GM23338 (cell line): ENCODE measurements around the gene TRABD2A. TPM values are rescaled to one million over a fixed set of nuclear protein-coding genes. Genes with fewer than 3 reads are reported as not detected.

Source experiments
- ATAC-seq: fragments of 200-7000 bp; cut with Tn5 transposase; 3 replicates; pipeline ENCODE4 v1.9.1; 2020
- DNase-seq: peaks from one replicate; pipeline ENCODE4 v3.0.0-alpha.2; 2015; ENCODE audit warnings: low spot score
- H2AFZ ChIP-seq: fragments of 200-600 bp; sonication (generic); 2 replicates; pipeline ENCODE4 v1.8.0; 2016; ENCODE audit warnings: antibody characterized with exemption, mild to moderate bottlenecking, moderate library complexity
- H3F3A ChIP-seq: fragments of 200-600 bp; sonication (generic); replicated peaks from 2 replicates; pipeline ENCODE4 v1.8.0; 2017; ENCODE audit warnings: antibody characterized with exemption, mixed run types, low read depth
- H3K27ac ChIP-seq: fragments of 200-600 bp; sonication (generic); 2 replicates; pipeline ENCODE4 v1.6.1; 2016; ENCODE audit warnings: low read depth
- H3K27me3 ChIP-seq: fragments of 200-600 bp; sonication (generic); 2 replicates; pipeline ENCODE4 v1.8.0; 2016; ENCODE audit warnings: mild to moderate bottlenecking, mixed run types, moderate library complexity; ENCODE audit not compliant: insufficient read depth
- H3K36me3 ChIP-seq: fragments of 200-600 bp; sonication (generic); 2 replicates; pipeline ENCODE4 v1.8.0; 2016; ENCODE audit warnings: mild to moderate bottlenecking; ENCODE audit not compliant: insufficient read depth
- H3K4me1 ChIP-seq: fragments of 200-600 bp; sonication (generic); 2 replicates; pipeline ENCODE4 v1.8.0; 2016; ENCODE audit warnings: mild to moderate bottlenecking, moderate library complexity; ENCODE audit not compliant: insufficient read depth
- H3K4me2 ChIP-seq: fragments of 200-600 bp; sonication (generic); 2 replicates; pipeline ENCODE4 v1.7.1; 2017; ENCODE audit warnings: mixed run types
- H3K4me3 ChIP-seq: fragments of 200-600 bp; sonication (generic); 2 replicates; pipeline ENCODE4 v1.6.1; 2016; ENCODE audit warnings: mixed run types
- H3K79me2 ChIP-seq: fragments of 200-600 bp; sonication (generic); replicated peaks from 2 replicates; pipeline ENCODE4 v1.8.0; 2017; ENCODE audit warnings: mild to moderate bottlenecking; ENCODE audit not compliant: insufficient read depth
- H3K9me2 ChIP-seq: fragments of 200-600 bp; sonication (generic); 2 replicates; pipeline ENCODE4 v1.8.0; 2017; ENCODE audit not compliant: insufficient read depth
- H4K20me1 ChIP-seq: fragments of 200-600 bp; sonication (generic); replicated peaks from 2 replicates; pipeline ENCODE4 v1.8.0; 2017; ENCODE audit warnings: mild to moderate bottlenecking; ENCODE audit not compliant: insufficient read depth
- H3K27ac Mint-ChIP-seq: 2 replicates; pipeline ENCODE4 v1.8.0; 2020; ENCODE audit warnings: inconsistent platforms, mild to moderate bottlenecking, moderate library complexity, mixed read lengths
- H3K27me3 Mint-ChIP-seq: 3 replicates; pipeline ENCODE4 v1.8.0; 2022; ENCODE audit warnings: low read depth, mild to moderate bottlenecking, moderate library complexity, mixed read lengths, inconsistent platforms; ENCODE audit not compliant: insufficient read depth, poor library complexity
- H3K36me3 Mint-ChIP-seq: 3 replicates; pipeline ENCODE4 v1.8.0; 2021; ENCODE audit warnings: low read depth, mild to moderate bottlenecking, inconsistent platforms, moderate library complexity, mixed read lengths
- H3K4me1 Mint-ChIP-seq: 3 replicates; pipeline ENCODE4 v1.8.0; 2020; ENCODE audit warnings: mild to moderate bottlenecking, inconsistent platforms, mixed read lengths
- H3K4me3 Mint-ChIP-seq: 3 replicates; pipeline ENCODE4 v1.8.0; 2021; ENCODE audit warnings: moderate library complexity, mild to moderate bottlenecking, inconsistent platforms, mixed read lengths
- H3K9me3 Mint-ChIP-seq: 3 replicates; pipeline ENCODE4 v1.8.0; 2020; ENCODE audit warnings: moderate library complexity, mild to moderate bottlenecking, inconsistent platforms, mixed read lengths
- CREB1 ChIP-seq: fragments of 250-450 bp; sonication (Bioruptor Pico); IDR thresholded peaks from 2 replicates; pipeline ENCODE4 v1.5.0; 2020; ENCODE audit warnings: low read depth, mild to moderate bottlenecking, moderate library complexity
- CTCF ChIP-seq, 2 experiments: fragments of 200-600 bp in 1 of 2; sonication (generic) in 1 of 2; conservative IDR thresholded peaks; 2 replicates each; pipeline versions ENCODE4 v1.5.1 to v1.6.1; 2016 to 2017; ENCODE audit warnings: antibody characterized with exemption in 2 of 2, low read depth in 2 of 2, mild to moderate bottlenecking in 2 of 2, moderate library complexity in 1 of 2
- NANOG ChIP-seq: IDR thresholded peaks from 2 replicates; pipeline ENCODE4 v1.6.1; 2016; ENCODE audit warnings: antibody characterized with exemption, borderline replicate concordance
- ZNF114 ChIP-seq: fragments of 250-450 bp; sonication (Bioruptor Pico); IDR thresholded peaks from 2 replicates; pipeline ENCODE4 v1.5.0; 2020; ENCODE audit warnings: mild to moderate bottlenecking, moderate library complexity
- ZNF331 ChIP-seq: fragments of 250-450 bp; sonication (Bioruptor Pico); IDR thresholded peaks from 2 replicates; pipeline ENCODE4 v1.5.0; 2020; ENCODE audit warnings: low read depth, mild to moderate bottlenecking, moderate library complexity
- polyA plus RNA-seq: library from polyadenylated mRNA; unstranded; fragments of >200 nt; fragmentation: Nextera tagmentation; extraction: Ambion mirVana; gene quantifications from 2 replicates; pipeline ENCODE4 v1.2.1, GENCODE V29; 2016
- total RNA-seq: library from RNA; depleted of rRNA; stranded (reverse); fragments of >200 nt; shearing (Covaris generic); gene quantifications from 2 replicates; pipeline ENCODE4 v1.2.3, GENCODE V29; 2014
- TF ChIP-seq, protein P1 (sequence below): IDR thresholded peaks from one replicate; pipeline ENCODE4 v1.6.1; 2018; ENCODE audit warnings: antibody characterized with exemption; ENCODE audit not compliant: unreplicated experiment

Gene TRABD2A
- total and polyA plus RNA-seq, 2 experiments from 2014 or later: 5.5 to 12.1 TPM

GRCh38 chr2:84865181-84865783 is 15.6 kb downstream of the TRABD2A start:
- peaks cover 7% of the 10 kb centered on the region for H3K27me3 Mint-ChIP-seq
- H3K9me3 Mint-ChIP-seq: no peaks in the 10 kb centered on the region; the same call in 2 of the 3 replicates
- Histone ChIP-seq H3K4me3 (no peak overlapping the region), H3K4me2 (no peak overlapping the region), H4K20me1 (no peaks in the 10 kb centered on the region; the same call in 1 of the 2 replicates), H2AFZ (no peak overlapping the region), H3K36me3 (no peaks in the 10 kb centered on the region), H3F3A (no peaks in the 10 kb centered on the region), H3K9me2 (no peaks in the 10 kb centered on the region), H3K79me2 (no peaks in the 10 kb centered on the region), H3K4me1 (peaks cover 5% of the 10 kb centered on the region; the same call in 1 of the 2 replicates), H3K27me3 (no peaks in the 10 kb centered on the region), H3K27ac (no peak overlapping the region)
- H3K27ac Mint-ChIP-seq: no peak overlapping the region
- DNase-seq (no peak), ATAC-seq (no peak)
- H3K4me1 Mint-ChIP-seq: peaks cover 10% of the 10 kb centered on the region
- TF ChIP-seq CREB1 (CRISPR knock-in tag): no peak
- TF ChIP-seq CTCF (conservative IDR thresholded peaks at IDR 0.05; ENCODE audit: low read depth in 2 of 2): peak; percentile 25 to 41; a peak in 3 of 4 replicates
- no peak overlapping the region for H3K4me3 Mint-ChIP-seq
- H3K36me3 Mint-ChIP-seq: no peaks in the 10 kb centered on the region

GRCh38 chr2:84862006-84862405 is 18.9 kb downstream of the TRABD2A start:
- peaks cover 18% of the 10 kb centered on the region for H3K27me3 Mint-ChIP-seq
- TF ChIP-seq, protein P1, sequence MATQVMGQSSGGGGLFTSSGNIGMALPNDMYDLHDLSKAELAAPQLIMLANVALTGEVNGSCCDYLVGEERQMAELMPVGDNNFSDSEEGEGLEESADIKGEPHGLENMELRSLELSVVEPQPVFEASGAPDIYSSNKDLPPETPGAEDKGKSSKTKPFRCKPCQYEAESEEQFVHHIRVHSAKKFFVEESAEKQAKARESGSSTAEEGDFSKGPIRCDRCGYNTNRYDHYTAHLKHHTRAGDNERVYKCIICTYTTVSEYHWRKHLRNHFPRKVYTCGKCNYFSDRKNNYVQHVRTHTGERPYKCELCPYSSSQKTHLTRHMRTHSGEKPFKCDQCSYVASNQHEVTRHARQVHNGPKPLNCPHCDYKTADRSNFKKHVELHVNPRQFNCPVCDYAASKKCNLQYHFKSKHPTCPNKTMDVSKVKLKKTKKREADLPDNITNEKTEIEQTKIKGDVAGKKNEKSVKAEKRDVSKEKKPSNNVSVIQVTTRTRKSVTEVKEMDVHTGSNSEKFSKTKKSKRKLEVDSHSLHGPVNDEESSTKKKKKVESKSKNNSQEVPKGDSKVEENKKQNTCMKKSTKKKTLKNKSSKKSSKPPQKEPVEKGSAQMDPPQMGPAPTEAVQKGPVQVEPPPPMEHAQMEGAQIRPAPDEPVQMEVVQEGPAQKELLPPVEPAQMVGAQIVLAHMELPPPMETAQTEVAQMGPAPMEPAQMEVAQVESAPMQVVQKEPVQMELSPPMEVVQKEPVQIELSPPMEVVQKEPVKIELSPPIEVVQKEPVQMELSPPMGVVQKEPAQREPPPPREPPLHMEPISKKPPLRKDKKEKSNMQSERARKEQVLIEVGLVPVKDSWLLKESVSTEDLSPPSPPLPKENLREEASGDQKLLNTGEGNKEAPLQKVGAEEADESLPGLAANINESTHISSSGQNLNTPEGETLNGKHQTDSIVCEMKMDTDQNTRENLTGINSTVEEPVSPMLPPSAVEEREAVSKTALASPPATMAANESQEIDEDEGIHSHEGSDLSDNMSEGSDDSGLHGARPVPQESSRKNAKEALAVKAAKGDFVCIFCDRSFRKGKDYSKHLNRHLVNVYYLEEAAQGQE: no peak
- TF ChIP-seq CTCF (conservative IDR thresholded peaks at IDR 0.05; ENCODE audit: low read depth in 2 of 2) (no peak), ZNF331 (CRISPR knock-in tag) (no peak), ZNF114 (CRISPR knock-in tag) (no peak), NANOG (no peak)
- H4K20me1 ChIP-seq: no peaks in the 10 kb centered on the region; the same call in 1 of the 2 replicates
- H3K36me3 ChIP-seq: no peaks in the 10 kb centered on the region
- no peak overlapping the region for H2AFZ ChIP-seq
- H3K27ac Mint-ChIP-seq: no peak overlapping the region
- H3K36me3 Mint-ChIP-seq: no peaks in the 10 kb centered on the region
- DNase-seq (no peak), ATAC-seq (no peak)
- no peak overlapping the region for H3K4me3 ChIP-seq
- peaks cover 10% of the 10 kb centered on the region for H3K4me1 Mint-ChIP-seq
- H3K9me3 Mint-ChIP-seq: no peaks in the 10 kb centered on the region; the same call in 2 of the 3 replicates
- H3K9me2 ChIP-seq: peaks cover under 1% of the 10 kb centered on the region; the same call in 1 of the 2 replicates
- 0 out of 2 replicates have a peak overlapping the region, but pooled peaks have one; percentile 20 for H3K4me2 ChIP-seq
- H3F3A ChIP-seq: no peaks in the 10 kb centered on the region
- H3K27ac ChIP-seq: no peak overlapping the region
- peaks cover 5% of the 10 kb centered on the region; the same call in 1 of the 2 replicates for H3K4me1 ChIP-seq
- H3K27me3 ChIP-seq: peaks cover 10% of the 10 kb centered on the region
- H3K4me3 Mint-ChIP-seq: no peak overlapping the region
- no peaks in the 10 kb centered on the region for H3K79me2 ChIP-seq
